Effector memory CD8-positive, alpha-beta T cell (primary cell): ENCODE results near the gene PTPRE.
A peak's percentile ranks its signal among the peaks of the same experiment; 100 is the strongest.

Experiments
- ATAC-seq: fragments of 150-1000 bp; cut with Tn5 transposase; replicated peaks from 2 replicates; pipeline ENCODE4 v1.10.0; 2021; ENCODE audit warnings: mild to moderate bottlenecking, moderate library complexity
- DNase-seq, 3 experiments: peaks; one replicate each; pipeline ENCODE4 v3.0.0; 2021
- H3K27ac Mint-ChIP-seq, 2 donors: one replicate each; pipeline ENCODE4 v1.8.0; 2022; ENCODE audit warnings: mild to moderate bottlenecking in 2 of 2, mixed read lengths in 2 of 2, moderate library complexity in 2 of 2
- H3K27me3 Mint-ChIP-seq, 2 donors: one replicate each; pipeline ENCODE4 v1.8.0; 2022; ENCODE audit warnings: mixed read lengths in 2 of 2
- H3K36me3 Mint-ChIP-seq: one replicate; pipeline ENCODE4 v1.8.0; 2022; ENCODE audit warnings: mild to moderate bottlenecking, moderate library complexity, mixed read lengths; ENCODE audit not compliant: insufficient read depth
- H3K4me1 Mint-ChIP-seq, 2 donors: one replicate each; pipeline ENCODE4 v1.8.0; 2022; ENCODE audit warnings: low read depth in 2 of 2, mixed read lengths in 2 of 2
- H3K4me3 Mint-ChIP-seq, 2 donors: one replicate each; pipeline ENCODE4 v1.8.0; 2022; ENCODE audit warnings: mild to moderate bottlenecking in 2 of 2, mixed read lengths in 2 of 2, moderate library complexity in 2 of 2
- H3K9me3 Mint-ChIP-seq, 2 donors: one replicate each; pipeline ENCODE4 v1.8.0; 2022; ENCODE audit warnings: mixed read lengths in 2 of 2

The PTPRE gene

DNA sequence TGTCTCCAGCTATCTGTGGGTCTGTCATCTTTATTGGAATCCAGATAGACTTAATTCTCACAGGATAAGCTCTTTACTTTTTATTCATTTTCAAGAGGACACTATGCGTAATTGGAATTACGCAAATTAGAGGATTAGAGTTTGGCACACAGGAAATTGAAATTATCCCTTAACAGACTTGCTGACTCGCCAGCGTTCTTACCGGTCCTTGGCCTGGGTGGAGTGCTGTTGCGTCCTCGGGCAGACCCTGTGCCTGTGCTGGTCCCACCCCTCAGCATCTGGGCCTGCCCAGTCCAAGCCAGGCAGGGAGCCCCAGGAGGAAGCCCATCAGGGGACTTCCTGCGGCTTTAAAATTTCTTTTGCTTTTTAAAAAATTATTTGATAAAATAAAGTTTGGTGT lies 117.5 kb downstream of the PTPRE start:
- Mint-ChIP-seq H3K4me1 (peaks cover 0 to 8% of the 10 kb centered on the region in 2 donors), H3K36me3 (no peaks in the 10 kb centered on the region), H3K9me3 (no peaks in the 10 kb centered on the region), H3K27me3 (peaks cover 7 to 9% of the 10 kb centered on the region in 2 donors), H3K27ac (no peak overlapping the region), H3K4me3 (no peak overlapping the region)
- no peak for DNase-seq
- ATAC-seq, result no peak

DNA sequence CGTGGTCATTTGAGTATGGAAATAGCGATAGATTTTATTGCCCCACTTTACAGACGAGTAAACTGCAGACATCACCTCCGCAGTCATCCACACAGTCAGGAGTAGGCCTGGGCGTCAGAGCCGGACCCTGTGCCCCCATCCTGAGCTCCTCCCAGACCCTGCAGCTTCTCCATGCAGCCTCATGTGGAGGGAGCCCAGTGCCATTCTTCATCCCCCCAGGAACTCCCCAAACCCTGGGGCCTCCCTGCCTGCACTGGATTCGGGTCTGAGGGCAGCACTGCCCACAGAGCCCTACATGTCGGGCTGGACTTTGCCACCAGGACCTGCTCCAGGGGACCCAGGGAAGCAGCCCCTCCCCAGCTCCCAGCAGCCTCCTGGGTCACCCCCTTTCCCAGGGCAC lies 118.5 kb downstream of the PTPRE start:
- ATAC-seq (no peak), DNase-seq (no peak)
- no peaks in the 10 kb centered on the region for H3K9me3 Mint-ChIP-seq
- H3K36me3 Mint-ChIP-seq, result no peaks in the 10 kb centered on the region
- no peak overlapping the region for H3K4me3 Mint-ChIP-seq
- peaks cover 7 to 9% of the 10 kb centered on the region in 2 donors for H3K27me3 Mint-ChIP-seq
- H3K4me1 Mint-ChIP-seq, result peaks cover 0 to 8% of the 10 kb centered on the region in 2 donors
- H3K27ac Mint-ChIP-seq, result no peak overlapping the region

DNA sequence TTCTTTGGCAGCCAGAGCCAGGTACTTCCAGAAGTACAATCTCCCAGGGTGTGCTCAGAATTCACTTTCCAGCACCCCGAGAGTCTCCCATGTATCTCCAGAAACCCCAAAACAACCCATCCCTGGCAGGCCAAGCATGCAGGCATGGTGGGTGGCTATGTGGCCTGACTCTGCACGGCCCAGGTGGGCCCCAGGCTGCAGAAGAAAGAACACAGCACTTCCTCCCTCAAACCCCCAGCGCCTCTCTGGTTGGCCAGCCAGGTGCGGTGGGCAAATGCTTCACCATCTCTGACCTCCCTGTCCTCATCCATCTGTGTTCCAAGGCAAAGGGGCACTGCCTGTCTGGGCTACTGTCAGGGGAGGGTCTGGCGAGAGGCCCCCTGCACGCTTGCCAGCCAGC lies 119.0 kb downstream of the PTPRE start:
- Mint-ChIP-seq H3K36me3 (no peaks in the 10 kb centered on the region), H3K27me3 (peaks cover 7 to 9% of the 10 kb centered on the region in 2 donors), H3K4me3 (no peak overlapping the region), H3K27ac (peak overlapping the region in 1 of 2 donors; percentile 53), H3K9me3 (no peaks in the 10 kb centered on the region), H3K4me1 (peaks cover 0 to 8% of the 10 kb centered on the region in 2 donors)
- ATAC-seq, result no peak
- DNase-seq, result no peak

DNA sequence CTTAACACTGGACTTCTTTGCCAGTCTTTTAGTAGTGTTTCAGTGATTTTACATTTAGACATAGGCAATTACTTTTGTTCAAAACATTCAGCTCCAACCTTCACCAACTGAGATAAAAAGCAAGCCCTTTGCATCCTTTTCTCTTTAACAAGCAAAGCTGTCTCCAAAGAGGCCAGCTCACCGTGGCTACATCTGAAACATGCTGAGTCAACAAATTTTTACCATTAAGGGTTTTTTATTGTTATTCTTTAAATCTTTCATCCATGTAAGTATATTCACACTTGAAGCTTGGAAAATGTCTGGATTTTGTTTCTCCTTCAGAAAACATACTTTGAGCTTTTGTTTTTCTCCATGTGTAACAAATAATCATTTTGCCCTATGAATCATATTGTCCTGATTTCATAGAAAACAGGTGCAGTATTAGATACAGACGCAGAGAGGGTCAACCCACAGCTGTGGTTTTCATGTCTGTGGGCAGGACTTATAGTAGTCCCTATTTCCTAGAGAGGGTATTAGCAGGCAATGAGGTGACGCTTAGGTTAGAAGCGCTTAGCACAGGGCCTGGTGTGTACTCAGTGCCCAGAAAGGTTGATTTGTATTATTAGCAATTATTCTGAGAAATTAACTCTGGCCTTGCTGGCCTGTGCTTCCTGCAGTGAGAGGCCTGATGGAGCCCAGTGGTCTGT lies 119.9 kb downstream of the PTPRE start:
- Mint-ChIP-seq H3K9me3 (no peaks in the 10 kb centered on the region), H3K4me3 (no peak overlapping the region), H3K27ac (peak overlapping the region in 1 of 2 donors; percentile 53), H3K36me3 (no peaks in the 10 kb centered on the region), H3K4me1 (peaks cover 0 to 8% of the 10 kb centered on the region in 2 donors), H3K27me3 (peaks cover 7 to 9% of the 10 kb centered on the region in 2 donors)
- ATAC-seq (peak; percentile 96), DNase-seq (no peak)

GRCh38 chr10:128027306-128027705 lies 120.4 kb downstream of the PTPRE start:
- H3K27ac Mint-ChIP-seq, result peak overlapping the region in 1 of 2 donors; percentile 53
- H3K4me3 Mint-ChIP-seq, result no peak overlapping the region
- no peak for DNase-seq

DNA sequence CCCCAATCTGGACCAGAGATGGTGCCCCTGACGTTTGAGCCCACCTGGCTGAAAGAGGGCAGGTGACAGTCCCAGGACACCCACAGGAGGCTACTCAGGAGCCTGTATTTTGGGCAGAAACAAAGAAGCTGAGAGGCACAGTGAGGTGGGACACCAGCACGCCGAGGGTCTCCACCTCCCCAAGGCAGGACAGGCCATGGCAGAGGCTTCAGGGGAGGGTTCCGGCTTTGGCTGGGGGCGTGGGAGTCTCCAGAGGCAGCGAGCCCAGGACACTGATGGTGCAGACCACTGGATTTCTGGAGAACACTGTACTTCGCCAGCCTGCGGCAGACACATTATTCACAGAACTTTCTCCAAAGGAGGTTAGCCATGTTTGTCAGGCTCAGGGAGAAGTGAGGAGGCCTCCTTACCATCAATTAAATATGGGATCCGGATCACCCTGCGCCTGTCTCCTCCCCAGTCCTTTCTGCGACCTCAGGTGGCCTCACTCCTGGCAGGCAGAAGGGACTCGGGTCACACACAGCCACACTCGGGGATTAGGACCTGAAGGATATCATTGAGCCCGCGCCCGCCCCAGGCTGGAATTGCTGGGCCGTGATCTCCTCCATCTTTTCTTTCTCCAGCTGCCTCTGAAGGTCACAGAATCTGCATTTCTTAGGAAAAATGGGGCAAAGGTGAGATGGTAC lies 121.1 kb downstream of the PTPRE start:
- ATAC-seq (no peak), DNase-seq (no peak)
- Mint-ChIP-seq H3K27me3 (peaks cover 7 to 9% of the 10 kb centered on the region in 2 donors), H3K9me3 (no peaks in the 10 kb centered on the region), H3K4me3 (no peak overlapping the region), H3K36me3 (no peaks in the 10 kb centered on the region), H3K4me1 (peaks cover 0 to 8% of the 10 kb centered on the region in 2 donors), H3K27ac (no peak overlapping the region)

More at GRCh38 chr10:128027306-128027705, 120.4 kb downstream of the PTPRE start:
- Mint-ChIP-seq H3K9me3 (no peaks in the 10 kb centered on the region), H3K4me1 (peaks cover 0 to 8% of the 10 kb centered on the region in 2 donors), H3K27me3 (peaks cover 7 to 9% of the 10 kb centered on the region in 2 donors), H3K36me3 (no peaks in the 10 kb centered on the region)
- ATAC-seq, result no peak

DNA sequence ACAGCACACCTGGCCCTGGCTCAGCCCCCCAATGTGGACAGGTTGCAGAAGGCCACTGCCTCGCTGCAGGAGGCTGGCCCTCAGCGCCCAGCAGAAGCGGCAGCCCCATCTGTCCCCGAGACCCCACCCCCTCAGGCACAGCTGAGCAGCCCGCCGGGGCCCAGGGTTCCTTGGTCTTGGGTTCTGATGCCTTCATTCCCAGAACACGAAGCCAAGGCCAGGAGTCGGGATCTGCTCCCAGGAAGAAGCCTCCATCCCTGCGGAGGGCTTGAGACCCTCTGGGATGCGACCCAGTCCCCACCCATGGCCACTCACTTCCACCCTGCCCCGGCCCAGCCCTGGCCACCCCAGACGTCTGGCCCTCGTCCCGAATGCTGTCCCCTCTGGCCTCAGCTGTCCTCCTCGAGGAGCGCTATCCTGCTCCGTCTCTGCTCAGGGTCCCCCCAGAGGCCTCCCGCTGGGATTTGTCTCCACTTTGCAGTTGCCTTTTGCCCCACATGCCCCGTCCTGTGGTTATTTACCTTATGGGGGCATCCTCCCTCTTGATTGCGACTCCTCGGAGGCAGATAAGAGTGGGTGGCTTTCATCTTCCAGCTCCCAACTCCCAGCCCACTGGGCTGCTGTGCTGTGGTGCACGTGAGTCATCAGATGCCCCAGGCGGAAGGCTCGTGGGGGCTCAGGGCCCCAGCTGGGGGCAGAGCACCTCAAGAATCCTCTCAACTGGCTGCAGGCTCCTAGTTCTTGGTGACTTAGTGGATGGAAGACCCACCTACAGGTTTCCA lies 121.8 kb downstream of the PTPRE start:
- Mint-ChIP-seq H3K9me3 (no peaks in the 10 kb centered on the region), H3K27ac (no peak overlapping the region), H3K4me1 (peaks cover 0 to 8% of the 10 kb centered on the region in 2 donors), H3K36me3 (no peaks in the 10 kb centered on the region), H3K4me3 (no peak overlapping the region), H3K27me3 (peaks cover 7 to 9% of the 10 kb centered on the region in 2 donors)
- DNase-seq, result no peak
- ATAC-seq, result no peak

- ATAC-seq (no peak), DNase-seq (no peak)
- Mint-ChIP-seq H3K27me3 (peaks cover 7 to 9% of the 10 kb centered on the region in 2 donors), H3K27ac (no peak overlapping the region), H3K4me1 (peaks cover 0 to 8% of the 10 kb centered on the region in 2 donors), H3K9me3 (no peaks in the 10 kb centered on the region), H3K4me3 (no peak overlapping the region), H3K36me3 (no peaks in the 10 kb centered on the region)
Observed at GRCh38 chr10:128029290-128029651, 122.4 kb downstream of the PTPRE start.

DNA sequence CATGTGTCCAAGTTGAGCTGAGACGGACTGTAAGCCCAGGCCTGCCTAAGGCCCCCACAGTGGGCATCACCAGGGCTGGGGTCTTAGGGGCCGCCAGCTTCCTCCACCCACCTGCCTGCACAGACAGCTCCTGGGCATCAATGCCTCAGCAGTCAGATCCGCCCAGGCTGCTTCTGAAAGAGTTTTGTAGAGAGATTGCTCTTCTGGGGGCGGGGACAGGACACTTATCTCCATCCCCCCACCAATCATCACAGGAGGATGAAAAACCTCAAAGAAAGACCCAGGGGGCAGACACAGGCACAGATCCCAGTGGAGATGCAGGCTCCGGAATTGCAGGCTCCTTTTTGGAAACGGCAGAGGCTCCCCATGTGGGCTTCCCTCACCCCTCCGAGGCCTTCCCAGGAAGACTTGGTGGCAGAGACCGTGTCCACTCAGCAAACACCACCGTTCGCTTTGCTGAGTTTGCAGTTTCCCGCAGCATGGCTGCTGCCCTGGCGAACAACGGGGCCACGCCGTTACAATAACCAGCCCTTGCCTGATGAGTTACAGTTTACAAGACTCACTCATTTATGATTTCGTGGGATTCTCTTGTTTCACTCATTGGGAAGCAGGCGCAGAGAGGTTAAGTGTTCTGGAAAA lies 122.9 kb downstream of the PTPRE start:
- H3K36me3 Mint-ChIP-seq, result no peaks in the 10 kb centered on the region
- H3K4me3 Mint-ChIP-seq, result no peak overlapping the region
- H3K27me3 Mint-ChIP-seq, result peaks cover 7 to 9% of the 10 kb centered on the region in 2 donors
- no peak overlapping the region for H3K27ac Mint-ChIP-seq
- peaks cover 0 to 8% of the 10 kb centered on the region in 2 donors for H3K4me1 Mint-ChIP-seq
- ATAC-seq (no peak), DNase-seq (no peak)
- H3K9me3 Mint-ChIP-seq, result no peaks in the 10 kb centered on the region

DNA sequence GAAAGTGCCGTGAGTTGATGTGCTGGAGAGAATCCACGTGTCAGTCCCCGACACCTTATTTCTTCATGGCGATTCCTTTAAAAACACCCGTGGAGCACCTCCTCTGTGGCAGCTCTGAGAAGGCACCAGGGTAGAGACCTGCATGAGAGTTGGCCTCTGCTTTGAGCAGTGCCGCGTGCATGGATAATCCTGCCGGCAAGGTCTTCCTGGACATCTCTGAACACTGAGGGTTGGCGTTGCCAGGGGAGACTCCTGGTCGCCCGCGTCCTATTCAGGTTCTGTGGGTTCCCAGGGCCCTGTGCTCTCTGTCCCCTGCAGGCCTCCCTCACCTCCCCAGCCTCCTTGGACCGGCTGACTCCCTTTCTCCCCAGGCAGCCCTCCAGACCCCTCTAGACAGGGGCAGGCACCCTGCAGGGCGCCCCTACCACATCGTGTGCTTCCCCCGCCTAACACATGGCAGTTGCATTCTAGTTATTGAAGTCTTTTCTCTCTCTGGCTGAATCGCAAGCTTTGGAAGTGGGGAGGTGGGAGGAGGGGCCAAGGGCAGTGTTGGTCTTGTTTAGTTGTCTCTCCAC lies 123.7 kb downstream of the PTPRE start:
- DNase-seq (no peak), ATAC-seq (no peak)
- Mint-ChIP-seq H3K36me3 (no peaks in the 10 kb centered on the region), H3K4me1 (peaks cover 2 to 10% of the 10 kb centered on the region in 2 donors), H3K27me3 (peaks cover 7 to 9% of the 10 kb centered on the region in 2 donors), H3K4me3 (no peak overlapping the region), H3K27ac (no peak overlapping the region), H3K9me3 (no peaks in the 10 kb centered on the region)

- no peak for DNase-seq
- Mint-ChIP-seq H3K27me3 (peaks cover 7 to 9% of the 10 kb centered on the region in 2 donors), H3K36me3 (no peaks in the 10 kb centered on the region), H3K4me3 (no peak overlapping the region), H3K9me3 (no peaks in the 10 kb centered on the region), H3K27ac (no peak overlapping the region), H3K4me1 (peaks cover 7 to 15% of the 10 kb centered on the region in 2 donors)
- no peak for ATAC-seq
Observed at GRCh38 chr10:128031216-128031615, 124.3 kb downstream of the PTPRE start.

DNA sequence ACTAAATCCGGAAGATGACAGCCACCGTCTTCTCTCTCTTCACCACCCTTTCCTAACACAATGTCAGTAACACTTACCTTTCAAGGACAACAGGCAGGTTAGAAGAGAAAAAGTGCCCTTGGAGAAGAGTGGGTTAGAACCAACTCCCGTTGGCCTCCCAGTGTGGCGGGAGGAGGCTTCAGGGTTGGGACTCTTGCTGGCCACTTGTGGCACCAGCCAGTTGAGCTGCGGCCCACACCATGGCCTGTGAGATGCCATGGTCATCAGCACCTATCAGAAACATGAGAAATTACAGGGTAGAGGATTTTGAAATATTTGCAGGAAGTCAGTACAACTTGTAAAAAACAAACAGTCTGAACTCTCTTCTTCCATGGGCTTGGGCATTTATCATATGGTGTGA lies 125.6 kb downstream of the PTPRE start:
- no peak for ATAC-seq
- no peak overlapping the region for H3K4me3 Mint-ChIP-seq
- peaks cover 7 to 9% of the 10 kb centered on the region in 2 donors for H3K27me3 Mint-ChIP-seq
- H3K27ac Mint-ChIP-seq, result no peak overlapping the region
- peaks cover 7 to 9% of the 10 kb centered on the region in 2 donors for H3K4me1 Mint-ChIP-seq
- H3K9me3 Mint-ChIP-seq, result no peaks in the 10 kb centered on the region
- no peaks in the 10 kb centered on the region for H3K36me3 Mint-ChIP-seq
- no peak for DNase-seq

GRCh38 chr10:128035557-128035973 lies 128.7 kb downstream of the PTPRE start:
- no peak overlapping the region for H3K4me3 Mint-ChIP-seq
- no peaks in the 10 kb centered on the region for H3K9me3 Mint-ChIP-seq
- peak overlapping the region in 1 of 2 donors; percentile 49 for H3K27ac Mint-ChIP-seq
- ATAC-seq, result peak; percentile 83
- H3K4me1 Mint-ChIP-seq, result peaks cover 7 to 9% of the 10 kb centered on the region in 2 donors
- no peaks in the 10 kb centered on the region for H3K36me3 Mint-ChIP-seq
- DNase-seq, result peak; percentile 60 to 69 (median 63)
- no peaks in the 10 kb centered on the region for H3K27me3 Mint-ChIP-seq
